ENCODE measurements around the gene GPR176.
"Not testable (repeated sequence)": the region's sequence is repeated elsewhere in the genome, so short reads cannot be mapped to it uniquely, and the experiment has no call there.

The GPR176 gene

GRCh38 chr15:39855400-39855799 is 64.7 kb downstream of the GPR176 start:
- no peak for DNase-seq (ENCODE audit: low read depth)

GRCh38 chr15:39854161-39854560 is 65.9 kb downstream of the GPR176 start:
- DNase-seq (ENCODE audit: low read depth) = no peak

GRCh38 chr15:39852250-39852649 is 67.8 kb downstream of the GPR176 start:
- DNase-seq (ENCODE audit: low read depth) = no peak

- DNase-seq (ENCODE audit: low read depth) = no peak
These were observed 68.5 kb downstream of the GPR176 start for GRCh38 chr15:39851500-39852092.

GRCh38 chr15:39850436-39850835 is 69.6 kb downstream of the GPR176 start:
- no peak for DNase-seq (ENCODE audit: low read depth)

- no peak for DNase-seq (ENCODE audit: low read depth)
These were observed 74.0 kb downstream of the GPR176 start for GRCh38 chr15:39846108-39846507.

GRCh38 chr15:39845582-39845981 is 74.5 kb downstream of the GPR176 start:
- no peak for DNase-seq (ENCODE audit: low read depth)

- no peak for DNase-seq (ENCODE audit: low read depth)
These were observed 76.5 kb downstream of the GPR176 start for GRCh38 chr15:39843565-39843964.

- no peak for DNase-seq (ENCODE audit: low read depth)
These were observed 82.6 kb downstream of the GPR176 start for GRCh38 chr15:39837454-39837853.

- DNase-seq (ENCODE audit: low read depth) = no peak
These were observed 84.5 kb downstream of the GPR176 start for GRCh38 chr15:39835550-39835949.

- DNase-seq (ENCODE audit: low read depth) = no peak
These were observed 85.8 kb downstream of the GPR176 start for GRCh38 chr15:39834256-39834655.

GRCh38 chr15:39833515-39833981 is 86.5 kb downstream of the GPR176 start:
- DNase-seq (ENCODE audit: low read depth) = no peak

GRCh38 chr15:39830166-39830565 is 89.9 kb downstream of the GPR176 start:
- no peak for DNase-seq (ENCODE audit: low read depth)

- no peak for DNase-seq (ENCODE audit: low read depth)
These were observed 91.6 kb downstream of the GPR176 start for GRCh38 chr15:39828374-39828931.

GRCh38 chr15:39826975-39827374 is 93.1 kb downstream of the GPR176 start:
- DNase-seq (ENCODE audit: low read depth) = no peak

GRCh38 chr15:39823634-39824033 is 96.4 kb downstream of the GPR176 start:
- no peak for DNase-seq (ENCODE audit: low read depth)

- no peak for DNase-seq (ENCODE audit: low read depth)
These were observed 99.9 kb downstream of the GPR176 start for GRCh38 chr15:39820050-39820602.

- DNase-seq (ENCODE audit: low read depth) = no peak
These were observed 100.5 kb downstream of the GPR176 start for GRCh38 chr15:39819533-39819932.

GRCh38 chr15:39817892-39818291 is 102.2 kb downstream of the GPR176 start:
- DNase-seq (ENCODE audit: low read depth) = no peak

- no peak for DNase-seq (ENCODE audit: low read depth)
These were observed 105.6 kb downstream of the GPR176 start for GRCh38 chr15:39814489-39814888.

GRCh38 chr15:39812651-39813050 is 107.4 kb downstream of the GPR176 start:
- not testable (repeated sequence) for DNase-seq (ENCODE audit: low read depth)

- no peak for DNase-seq (ENCODE audit: low read depth)
These were observed 111.2 kb downstream of the GPR176 start for GRCh38 chr15:39808909-39809308.

- DNase-seq (ENCODE audit: low read depth) = no peak
These were observed 112.3 kb downstream of the GPR176 start for GRCh38 chr15:39807791-39808190.

- DNase-seq (ENCODE audit: low read depth) = no peak
These were observed 116.0 kb downstream of the GPR176 start for GRCh38 chr15:39804026-39804425.

All from activated T-helper 1 cell treated with Interleukin-2 at 50 U/mL for 16 hours (primary cell).